DMS114 treated with DMSO at 0.1 percent for 48 hours (cell line): ENCODE measurements around the gene SMARCB1.

Experiments
- DNase-seq: peaks from one replicate; lab custom pipeline; 2025; ENCODE audit not compliant: unreplicated experiment; lab: John Stamatoyannopoulos, UW

SMARCB1 gene

GRCh38 chr22:23780146-23780748 lies 6.5 kb upstream of the SMARCB1 start:
- no peak for DNase-seq

GRCh38 chr22:23781065-23781464 lies 5.7 kb upstream of the SMARCB1 start:
- no peak for DNase-seq

GRCh38 chr22:23781511-23782183 lies 5.1 kb upstream of the SMARCB1 start:
- no peak for DNase-seq

GRCh38 chr22:23782252-23782651 lies 4.5 kb upstream of the SMARCB1 start:
- DNase-seq: no peak

- DNase-seq: no peak
Measured at GRCh38 chr22:23782703-23783102, 4.1 kb upstream of the SMARCB1 start.

- no peak for DNase-seq
Measured at GRCh38 chr22:23783265-23784150, 3.3 kb upstream of the SMARCB1 start.

- no peak for DNase-seq
Measured at GRCh38 chr22:23784215-23784732, 2.5 kb upstream of the SMARCB1 start.

GRCh38 chr22:23786261-23786710 lies 480 bp upstream of the SMARCB1 start:
- DNase-seq: no peak

GRCh38 chr22:23787600-23787896 lies 782 bp downstream of the SMARCB1 start:
- no peak for DNase-seq

GRCh38 chr22:23787910-23788309 lies 1.1 kb downstream of the SMARCB1 start:
- no peak for DNase-seq

GRCh38 chr22:23789121-23789520 lies 2.4 kb downstream of the SMARCB1 start:
- DNase-seq: no peak

GRCh38 chr22:23789638-23790037 lies 2.9 kb downstream of the SMARCB1 start:
- DNase-seq: no peak

GRCh38 chr22:23790819-23791737 lies 4.3 kb downstream of the SMARCB1 start:
- no peak for DNase-seq

GRCh38 chr22:23791738-23792645 lies 5.2 kb downstream of the SMARCB1 start:
- DNase-seq: no peak

GRCh38 chr22:23793326-23793725 lies 6.6 kb downstream of the SMARCB1 start:
- no peak for DNase-seq

- no peak for DNase-seq
Measured at GRCh38 chr22:23796461-23796860, 9.7 kb downstream of the SMARCB1 start.

GRCh38 chr22:23800297-23801237 lies 13.8 kb downstream of the SMARCB1 start:
- no peak for DNase-seq

GRCh38 chr22:23801238-23801821 lies 14.6 kb downstream of the SMARCB1 start:
- no peak for DNase-seq
